NCI-H82 treated with DMSO at 0.1 percent for 48 hours (cell line): ENCODE results near the gene PGM3.

Experiments used
- DNase-seq: peaks from one replicate; lab custom pipeline; 2025; ENCODE audit not compliant: unreplicated experiment; lab: John Stamatoyannopoulos, UW

PGM3 gene

GRCh38 chr6:83124553-83124952 is 68.5 kb downstream of the PGM3 start:
- no peak for DNase-seq

DNA sequence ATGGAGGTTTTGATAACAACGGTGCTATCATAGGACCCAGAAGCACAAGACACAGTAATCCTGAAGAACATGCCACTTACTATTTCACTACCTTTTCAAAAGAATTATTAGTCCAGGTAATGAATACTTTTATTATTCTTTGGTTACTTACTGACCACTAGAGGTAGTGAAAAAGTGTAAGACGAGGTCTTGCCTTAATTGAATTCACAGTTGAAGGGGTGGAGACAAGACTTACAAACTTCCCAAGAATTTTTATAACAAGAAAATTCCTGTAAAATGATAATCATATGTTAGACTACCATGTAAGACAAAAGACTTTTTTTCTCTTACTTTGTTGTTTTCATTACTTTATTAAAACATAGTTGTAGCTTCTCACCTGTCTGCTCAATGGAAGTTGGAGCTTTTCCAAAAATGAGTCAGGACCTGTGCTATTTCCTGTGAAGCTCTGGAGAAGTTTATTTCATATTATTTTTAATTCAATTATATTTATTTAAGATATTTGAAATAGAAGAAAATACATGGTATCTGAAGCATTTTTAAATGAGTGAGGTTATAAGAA is 73.2 kb downstream of the PGM3 start:
- no peak for DNase-seq

GRCh38 chr6:83117802-83118201 is 75.3 kb downstream of the PGM3 start:
- DNase-seq = no peak
